Lower leg skin (tissue), 4 donors: ENCODE data around the gene SERTAD2. TPM values are rescaled to one million over a fixed set of nuclear protein-coding genes. Genes with fewer than 3 reads are reported as not detected.

Experiments used
- DNase-seq, 2 donors: peaks; one replicate each; pipeline ENCODE4 v3.0.0-alpha.2; 2019; ENCODE audit warnings: low spot score in 2 of 2
- H3K4me3 ChIP-seq: fragments of 200-600 bp; sonication (generic); 2 replicates; pipeline ENCODE4 v1.5.1; 2017; ENCODE audit warnings: mild to moderate bottlenecking, low read depth; ENCODE audit not compliant: poor library complexity, severe bottlenecking
- CTCF ChIP-seq, 3 donors: fragments of 450-650 bp; IDR thresholded peaks; one replicate each; pipeline ENCODE4 v1.5.1; 2016; ENCODE audit warnings: antibody characterized with exemption in 3 of 3, mild to moderate bottlenecking in 3 of 3, moderate library complexity in 2 of 3
- POLR2A ChIP-seq, 2 donors: fragments of 450-650 bp; IDR thresholded peaks; one replicate each; pipeline ENCODE4 v1.6.1; 2016 to 2017; ENCODE audit warnings: antibody characterized with exemption in 2 of 2, mild to moderate bottlenecking in 1 of 2, moderate library complexity in 1 of 2
- WGBS, 2 donors: methylation state at CpG; one replicate each; pipeline ENCODE4 v1.1.5; 2018; 5-methylcytosine and 5-hydroxymethylcytosine counted together
- intact Hi-C: fragments of 100-400 bp; cut with DNase I; formaldehyde crosslinking; loops from one replicate; pipeline ENCODE4 v1.15.0; 2023; ENCODE audit warnings: low total_unique reads
- total RNA-seq, 4 donors: library from RNA; depleted of rRNA; stranded (reverse); fragments of >200 nt; gene quantifications; one replicate each; pipeline ENCODE4 v1.1.0, GENCODE V29; 2016

SERTAD2 gene
- total RNA-seq, 4 donors from 2014 or later = 27.7 to 31.8 (median 30.7) TPM

- TF ChIP-seq POLR2A (IDR thresholded peaks at IDR 0.05) (no peak), CTCF (IDR thresholded peaks at IDR 0.05) (no peak)
- no peak for DNase-seq
- no peak overlapping the region for H3K4me3 ChIP-seq
- 30% methylated on average over 7 of the region's 7 CpGs for WGBS, 2 donors
- intact Hi-C loops = no loop called here
Measured at GRCh38 chr2:64655018-64655664, 1.4 kb upstream of the SERTAD2 start.

- 0% methylated on average over 39 to 48 of the region's 70 CpGs for WGBS, 2 donors
- peak in 1 of 2 donors; percentile 90 for TF ChIP-seq POLR2A (IDR thresholded peaks at IDR 0.05)
- TF ChIP-seq CTCF (IDR thresholded peaks at IDR 0.05) = peak in 1 of 3 donors; percentile 27
- intact Hi-C loops = no loop called here
- DNase-seq = peak; percentile 72 to 96
- peak overlapping the region; percentile 71 for H3K4me3 ChIP-seq
Measured at GRCh38 chr2:64654063-64654811, 524 bp upstream of the SERTAD2 start.

- WGBS, 2 donors = 1 to 4% methylated on average over 19 of the region's 19 CpGs
- intact Hi-C loops = no loop called here
- peak in 1 of 2 donors; percentile 86 for DNase-seq
- no peak for TF ChIP-seq CTCF (IDR thresholded peaks at IDR 0.05)
- no peak for TF ChIP-seq POLR2A (IDR thresholded peaks at IDR 0.05)
- H3K4me3 ChIP-seq = peak overlapping the region; percentile 100
Measured at GRCh38 chr2:64652231-64653108, 1.2 kb downstream of the SERTAD2 start.

- H3K4me3 ChIP-seq = no peak overlapping the region
- TF ChIP-seq POLR2A (IDR thresholded peaks at IDR 0.05) (no peak), CTCF (IDR thresholded peaks at IDR 0.05) (no peak)
- DNase-seq = no peak
- intact Hi-C loops = no loop called here
- WGBS, 2 donors = 32 to 33% methylated on average over 4 of the region's 4 CpGs
Measured at GRCh38 chr2:64651590-64651989, 2.1 kb downstream of the SERTAD2 start.

GRCh38 chr2:64650722-64651338 is 2.9 kb downstream of the SERTAD2 start:
- 61 to 75% methylated on average over 5 of the region's 5 CpGs for WGBS, 2 donors

More at GRCh38 chr2:64650722-64651338, 2.9 kb downstream of the SERTAD2 start:
- no peak overlapping the region for H3K4me3 ChIP-seq
- intact Hi-C loops = no loop called here
- peak in 1 of 2 donors; percentile 68 for DNase-seq
- TF ChIP-seq POLR2A (IDR thresholded peaks at IDR 0.05) (no peak), CTCF (IDR thresholded peaks at IDR 0.05) (no peak)
